Right lobe of liver (tissue), 6 donors: ENCODE measurements around the gene GTF3C6. TPM values are rescaled to one million over a fixed set of nuclear protein-coding genes. Genes with fewer than 3 reads are reported as not detected.
"Not testable (repeated sequence)": the region's sequence is repeated elsewhere in the genome, so short reads cannot be mapped to it uniquely, and the experiment has no call there.

Experiments used
- ATAC-seq, 4 donors: fragments of 200-7000 bp; cut with Tn5 transposase; one replicate each; pipeline ENCODE4 v1.9.1; 2020; ENCODE audit warnings: mild to moderate bottlenecking in 4 of 4, moderate library complexity in 4 of 4
- DNase-seq, 3 donors: peaks; one replicate each; pipeline ENCODE4 v3.0.0-alpha.2; 2020
- H3K27ac ChIP-seq, 3 donors: fragments of 200-600 bp; one replicate each; pipeline ENCODE4 v1.8.0; 2022
- H3K27me3 ChIP-seq, 2 donors: fragments of 200-600 bp; one replicate each; pipeline ENCODE4 v1.8.0; 2022
- H3K36me3 ChIP-seq, 4 donors: fragments of 200-600 bp; sonication (generic) in 1 of 4; one replicate each; pipeline versions ENCODE4 v1.5.1 to v1.8.0; 2017 to 2022; ENCODE audit warnings: control low read depth in 1 of 4
- H3K4me1 ChIP-seq, 4 donors: fragments of 200-600 bp; sonication (generic) in 1 of 4; one replicate each; pipeline versions ENCODE4 v1.5.1 to v1.8.0; 2017 to 2022; ENCODE audit warnings: control low read depth in 1 of 4
- H3K4me3 ChIP-seq, 3 donors: fragments of 200-600 bp; one replicate each; pipeline ENCODE4 v1.8.0; 2022
- H3K9me3 ChIP-seq, 4 donors: fragments of 200-600 bp; sonication (generic) in 1 of 4; one replicate each; pipeline versions ENCODE4 v1.5.1 to v1.8.0; 2017 to 2022; ENCODE audit warnings: control low read depth in 1 of 4
- CTCF ChIP-seq, 4 donors: fragments of 200-600 bp in 3 of 4; fragments of 450-650 bp in 1 of 4; IDR thresholded peaks; one replicate each; pipeline versions ENCODE4 v1.5.1 to v1.8.0; 2016 to 2022; ENCODE audit warnings: antibody characterized with exemption in 4 of 4, mild to moderate bottlenecking in 2 of 4
- POLR2A ChIP-seq: fragments of 450-650 bp; IDR thresholded peaks from one replicate; pipeline ENCODE4 v1.6.1; 2017; ENCODE audit warnings: antibody characterized with exemption, mild to moderate bottlenecking
- WGBS: methylation state at CpG from one replicate; pipeline ENCODE4 v1.1.6; 2018; ENCODE audit warnings: low coverage, low lambda C conversion rate; ENCODE audit not compliant: insufficient coverage; ENCODE audit errors: missing lambda C conversion rate; 5-methylcytosine and 5-hydroxymethylcytosine counted together
- intact Hi-C, 2 donors: fragments of 100-400 bp; cut with DNase I; formaldehyde crosslinking; loops; one replicate each; pipeline versions ENCODE4 v1.11.2 to v1.14.1; 2022
- total RNA-seq, 6 experiments: library from RNA; depleted of rRNA in 2 of 6; stranded (reverse); fragments of >200 nt in 2 of 6; fragmentation: NEBNext Ultra II Directional in 3 of 6; extraction: Animal tissue kit (Norgen Biotek cat#: 25700) in 3 of 6; gene quantifications; one replicate each; pipeline versions ENCODE4 v1.1.0 to v1.2.4, GENCODE V29; 2016 to 2023
- donor health status: DM: no; HTN: yes; CAD: no.
- donor health status: DM: no; HTN: no; CAD: no.
- donor health status: DM: no; HTN: no; CAD: no.
- donor health status: DM: no; HTN: yes; CAD: no.
- donor health status: DM: no; HTN: yes; CAD: no.

Gene GTF3C6
- total RNA-seq, 6 experiments from 2014 or later: 21.2 to 47.7 (median 30.8) TPM

- TF ChIP-seq POLR2A (no peak), CTCF (IDR thresholded peaks at IDR 0.05) (no peak)
- H3K4me1 ChIP-seq: peaks cover 0 to 34% (median 9%) of the 10 kb centered on the region in 4 donors
- DNase-seq: no peak
- no peak overlapping the region for H3K4me3 ChIP-seq
- H3K27me3 ChIP-seq: no peaks in the 10 kb centered on the region
- H3K36me3 ChIP-seq: no peaks in the 10 kb centered on the region
- peak overlapping the region; percentile 48 to 71 (median 56) for H3K27ac ChIP-seq
- ATAC-seq: peak; percentile 85 to 93 (median 86)
- H3K9me3 ChIP-seq: no peaks in the 10 kb centered on the region
- intact Hi-C loops: no loop called here
- WGBS: 52% methylated on average over 8 of the region's 8 CpGs
Measured at GRCh38 chr6:110951986-110952794, 6.3 kb upstream of the GTF3C6 start.

- no peak overlapping the region for H3K4me3 ChIP-seq
- ATAC-seq (no peak), DNase-seq (no peak)
- intact Hi-C loops: no loop called here
- 91% methylated on average over 5 of the region's 6 CpGs for WGBS
- H3K9me3 ChIP-seq: no peaks in the 10 kb centered on the region
- no peak overlapping the region for H3K27ac ChIP-seq
- no peaks in the 10 kb centered on the region for H3K36me3 ChIP-seq
- no peak for TF ChIP-seq POLR2A
- no peak for TF ChIP-seq CTCF (IDR thresholded peaks at IDR 0.05)
- H3K27me3 ChIP-seq: no peaks in the 10 kb centered on the region
- H3K4me1 ChIP-seq: peaks cover 0 to 41% (median 12%) of the 10 kb centered on the region in 4 donors
Measured at GRCh38 chr6:110953633-110954303, 4.7 kb upstream of the GTF3C6 start.

- H3K4me3 ChIP-seq: no peak overlapping the region
- ATAC-seq (peak in 1 of 4 donors; percentile 10), DNase-seq (no peak)
- no peaks in the 10 kb centered on the region for H3K9me3 ChIP-seq
- no peaks in the 10 kb centered on the region for H3K27me3 ChIP-seq
- intact Hi-C loops: no loop called here
- TF ChIP-seq CTCF (IDR thresholded peaks at IDR 0.05): no peak
- TF ChIP-seq POLR2A: no peak
- no peak overlapping the region for H3K27ac ChIP-seq
- H3K4me1 ChIP-seq: peaks cover 0 to 15% (median 7%) of the 10 kb centered on the region in 4 donors
- H3K36me3 ChIP-seq: peaks cover 0 to 26% (median 8%) of the 10 kb centered on the region in 4 donors
Measured at GRCh38 chr6:110960014-110960390, 1.5 kb downstream of the GTF3C6 start.

GRCh38 chr6:110962636-110963035, 4.1 kb downstream of the GTF3C6 start:
- ATAC-seq, H3K27ac ChIP-seq, DNase-seq, H3K27me3 ChIP-seq, intact Hi-C loops, H3K4me3 ChIP-seq, H3K9me3 ChIP-seq: not testable (repeated sequence)
- Histone ChIP-seq H3K36me3 (peaks cover 0 to 35% (median 11%) of the 10 kb centered on the region in 4 donors), H3K4me1 (peaks cover 0 to 14% (median 6%) of the 10 kb centered on the region in 4 donors)
- WGBS: 95% methylated on average over 17 of the region's 20 CpGs

GRCh38 chr6:110965629-110966229, 7.2 kb downstream of the GTF3C6 start:
- Histone ChIP-seq H3K9me3 (no peaks in the 10 kb centered on the region), H3K27ac (no peak overlapping the region), H3K36me3 (peaks cover 0 to 37% (median 11%) of the 10 kb centered on the region in 4 donors), H3K4me3 (no peak overlapping the region), H3K4me1 (no peaks in the 10 kb centered on the region), H3K27me3 (no peaks in the 10 kb centered on the region)
- intact Hi-C loops: no loop called here
- no peak for ATAC-seq
- no peak for DNase-seq
- WGBS: 100% methylated on average over 2 of the region's 3 CpGs
- TF ChIP-seq POLR2A (no peak), CTCF (IDR thresholded peaks at IDR 0.05) (no peak)

- DNase-seq, H3K27ac ChIP-seq, intact Hi-C loops, H3K9me3 ChIP-seq, H3K27me3 ChIP-seq, H3K4me1 ChIP-seq, H3K4me3 ChIP-seq: not testable (repeated sequence)
- peaks cover 0 to 15% (median 6%) of the 10 kb centered on the region in 4 donors for H3K36me3 ChIP-seq
- ATAC-seq: peak in 1 of 4 donors; percentile 59
- 83% methylated on average over 2 of the region's 2 CpGs for WGBS
Measured at GRCh38 chr6:110968661-110969060, 10.2 kb downstream of the GTF3C6 start.
